Cerebellar cortex (tissue), 1 donor: Measurements from ENCODE around the gene SBF2.
"Not testable (repeated sequence)": the region's sequence is repeated elsewhere in the genome, so short reads cannot be mapped to it uniquely, and the experiment has no call there.

Experiments used
- DNase-seq: peaks from one replicate; pipeline ENCODE4 v3.0.0-alpha.2; 2015; ENCODE audit warnings: low spot score

Gene SBF2

DNA sequence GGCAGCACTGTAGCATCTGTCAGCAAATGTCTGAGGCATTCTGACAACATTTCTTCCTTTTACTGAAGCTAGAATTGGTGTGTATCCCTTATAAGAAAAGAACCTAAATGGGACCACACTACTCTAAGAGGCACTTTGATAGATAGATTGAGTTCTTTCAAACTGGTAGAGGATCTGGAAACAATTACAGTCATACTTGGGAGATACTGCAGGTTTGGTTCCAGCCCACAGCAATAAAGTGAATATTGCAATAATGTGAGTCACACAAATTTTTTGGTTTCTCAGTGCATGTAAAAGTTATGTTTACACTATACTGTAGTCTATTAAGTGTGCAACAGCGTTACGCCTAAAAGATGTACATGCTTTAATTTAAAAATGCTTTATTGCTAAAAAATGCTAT, 96.9 kb downstream of the SBF2 start:
- no peak for DNase-seq

DNA sequence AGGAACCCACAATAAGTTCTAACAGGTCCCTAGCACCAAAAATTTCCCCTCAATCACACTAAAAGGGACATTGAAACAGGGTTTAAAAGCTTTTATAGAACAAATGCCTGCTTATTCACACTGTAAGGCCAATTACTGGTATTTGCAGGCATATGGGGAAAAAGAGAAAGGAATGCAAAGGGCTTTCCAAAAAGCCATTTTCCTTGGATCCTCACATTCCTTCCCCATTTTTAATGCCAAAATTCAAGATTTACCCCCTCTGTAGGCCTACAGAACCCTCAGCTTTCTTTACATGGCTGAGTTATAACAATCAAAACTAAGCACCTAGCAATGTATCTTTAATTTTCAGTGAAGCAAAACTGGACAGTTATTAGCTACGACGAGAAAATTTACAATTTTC, 102.0 kb downstream of the SBF2 start:
- DNase-seq = no peak

DNA sequence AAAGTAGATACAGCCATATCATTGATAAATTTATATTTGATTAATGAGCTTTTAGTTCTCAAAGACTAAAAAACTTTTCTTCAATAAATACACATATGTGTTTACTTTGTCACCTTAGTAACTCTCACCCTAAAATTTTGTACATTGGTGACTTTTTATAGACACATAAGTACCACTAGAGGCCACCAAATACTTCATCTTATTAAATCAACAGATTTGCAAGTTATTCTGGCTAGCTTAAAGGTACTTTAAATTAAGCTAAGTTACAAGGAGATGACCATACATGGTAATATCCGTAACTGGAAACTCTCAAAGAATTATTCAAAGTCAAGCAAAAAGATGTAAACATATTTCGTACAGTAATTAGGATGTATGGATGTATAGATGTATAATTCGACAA, 112.2 kb downstream of the SBF2 start:
- DNase-seq = no peak

DNA sequence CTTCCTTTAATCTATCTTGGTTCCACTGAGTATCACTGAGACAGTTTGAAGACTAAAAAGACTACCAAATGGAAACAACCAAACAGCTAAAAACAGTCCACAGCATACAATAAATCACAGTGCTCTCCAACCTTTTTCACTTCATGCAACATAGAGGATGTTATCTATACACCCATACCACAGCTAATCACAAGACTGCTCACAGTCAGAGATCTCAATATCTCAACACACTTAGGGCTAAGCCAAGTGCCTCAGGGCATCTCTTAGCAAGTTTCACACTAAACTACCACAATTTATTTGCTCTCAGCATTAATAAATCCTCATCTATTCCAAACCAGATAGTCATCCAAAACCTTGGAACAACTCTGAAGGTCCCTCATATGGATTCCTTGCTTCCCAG, 129.4 kb downstream of the SBF2 start:
- no peak for DNase-seq

DNA sequence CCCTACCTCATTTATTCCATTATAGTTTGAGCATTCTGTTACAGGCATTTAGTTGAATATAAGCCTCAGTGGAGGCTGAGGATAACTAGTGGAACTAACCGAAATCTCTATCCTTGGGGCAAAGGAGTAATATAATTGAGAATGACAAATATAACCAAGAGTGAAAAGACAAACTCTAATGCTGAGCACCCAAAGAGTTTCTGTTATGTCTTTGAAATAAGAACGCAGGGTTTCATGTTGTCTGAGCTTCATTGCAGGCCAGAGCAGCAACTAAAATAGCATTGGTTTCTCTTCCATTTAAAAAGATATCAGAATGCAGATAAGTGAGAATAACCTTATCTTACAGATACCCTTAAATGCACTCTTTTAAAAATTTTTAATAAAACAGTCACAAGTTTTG, 131.8 kb downstream of the SBF2 start:
- DNase-seq = no peak

DNA sequence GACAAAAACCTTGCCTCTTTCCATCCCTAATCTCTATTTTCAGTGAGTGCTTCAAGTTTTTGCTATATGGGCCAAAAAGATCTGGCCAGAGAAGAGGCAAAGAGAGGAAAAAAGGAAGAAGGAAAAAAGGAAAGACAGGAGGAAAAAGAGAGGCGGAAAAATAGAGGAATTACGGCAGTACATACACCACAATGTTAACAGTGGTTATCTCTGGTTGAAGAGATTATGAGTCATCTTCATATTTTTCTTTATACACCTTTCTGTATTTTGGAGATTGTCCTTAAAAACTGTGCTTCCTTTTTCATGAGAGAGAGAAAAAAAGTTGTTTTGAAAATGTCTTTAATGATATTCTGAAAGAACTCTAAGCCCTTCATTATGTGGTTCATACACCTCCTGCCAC, 133.7 kb downstream of the SBF2 start:
- DNase-seq = no peak

DNA sequence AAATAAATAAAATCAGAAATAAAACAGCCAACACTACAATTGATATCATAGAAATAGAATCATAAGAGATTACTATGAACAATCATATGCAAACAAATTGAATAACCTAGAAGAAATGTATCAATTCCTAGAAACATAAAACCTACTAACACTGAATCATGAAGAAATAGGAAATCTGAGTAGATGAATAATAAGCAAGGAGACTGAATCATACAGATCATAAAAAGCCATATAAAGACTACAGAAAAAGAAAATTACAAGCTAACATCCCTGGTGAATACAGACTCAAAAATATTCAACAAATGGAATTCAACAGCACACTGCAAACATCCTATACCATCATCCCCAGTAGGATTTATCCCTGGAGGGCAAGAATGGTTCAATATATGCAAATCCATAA, 135.6 kb downstream of the SBF2 start:
- DNase-seq = no peak

DNA sequence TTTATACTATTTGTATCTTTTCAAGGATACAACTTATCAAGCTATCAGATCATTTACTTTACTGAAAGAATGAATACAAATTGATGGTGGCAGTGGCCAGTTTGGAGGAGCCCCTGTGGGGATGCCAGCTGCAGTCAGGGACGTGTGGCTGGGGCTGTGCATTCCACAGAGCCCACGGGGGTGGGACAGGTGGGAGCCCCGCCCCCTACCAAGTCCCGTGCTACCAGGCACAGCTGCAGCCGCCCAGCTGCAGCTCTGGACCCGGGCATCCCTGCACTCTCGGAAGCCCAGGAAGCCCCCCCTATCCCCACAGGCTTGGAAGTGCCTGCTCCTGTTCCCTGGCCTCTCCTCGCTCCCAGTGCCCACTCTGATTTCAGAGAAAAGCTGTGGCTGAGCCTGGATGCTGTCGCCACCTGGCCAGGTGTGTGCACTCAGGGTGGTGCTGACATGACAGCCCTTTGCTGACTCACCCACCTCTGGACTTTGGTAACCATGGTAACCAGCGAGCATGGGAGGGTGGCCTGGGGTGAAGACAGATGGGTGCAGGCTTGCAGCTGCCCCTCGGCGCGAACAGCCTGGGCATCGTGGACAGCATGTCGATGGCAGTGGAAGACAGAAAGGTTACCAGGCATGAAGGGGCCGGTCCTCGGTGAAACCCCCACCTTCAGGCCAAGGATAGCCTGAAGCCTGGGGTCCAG, 138.1 kb downstream of the SBF2 start:
- no peak for DNase-seq

DNA sequence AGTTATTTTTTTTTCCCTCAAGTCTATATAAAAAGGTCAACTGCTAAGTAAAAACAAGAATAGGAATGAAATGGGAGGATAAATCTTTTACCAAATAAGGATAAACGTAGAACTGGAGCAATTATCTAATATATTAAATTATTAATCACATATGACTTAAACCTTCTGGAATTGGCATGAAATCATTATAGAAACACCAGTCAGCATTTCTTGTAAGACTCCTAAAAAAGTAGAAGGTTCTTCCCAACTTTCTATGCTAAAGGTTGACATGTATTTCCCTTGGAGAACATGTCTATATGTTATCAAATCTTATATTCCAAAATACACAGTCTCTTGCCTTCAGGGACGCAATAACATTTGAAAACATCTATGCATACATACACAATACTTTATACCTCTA, 143.2 kb downstream of the SBF2 start:
- no peak for DNase-seq

DNA sequence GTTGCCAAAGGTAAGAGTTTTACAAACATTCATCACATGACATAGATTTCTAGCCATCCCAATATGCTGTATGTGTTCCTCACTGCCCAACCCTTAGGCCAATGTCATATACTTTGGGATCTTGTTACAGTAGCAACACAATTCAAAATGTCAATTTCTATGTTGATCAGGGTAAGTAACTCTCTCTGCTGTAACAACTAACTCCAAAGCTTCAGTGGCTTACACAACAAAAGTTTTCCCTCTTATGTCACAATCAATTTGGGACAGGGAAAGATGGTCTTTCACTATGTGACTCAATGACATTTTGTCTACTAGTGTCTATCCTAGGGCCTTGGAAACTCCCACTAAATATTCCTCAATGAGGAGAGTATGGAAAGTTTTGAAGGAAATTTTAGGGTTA, 144.5 kb downstream of the SBF2 start:
- DNase-seq = no peak

DNA sequence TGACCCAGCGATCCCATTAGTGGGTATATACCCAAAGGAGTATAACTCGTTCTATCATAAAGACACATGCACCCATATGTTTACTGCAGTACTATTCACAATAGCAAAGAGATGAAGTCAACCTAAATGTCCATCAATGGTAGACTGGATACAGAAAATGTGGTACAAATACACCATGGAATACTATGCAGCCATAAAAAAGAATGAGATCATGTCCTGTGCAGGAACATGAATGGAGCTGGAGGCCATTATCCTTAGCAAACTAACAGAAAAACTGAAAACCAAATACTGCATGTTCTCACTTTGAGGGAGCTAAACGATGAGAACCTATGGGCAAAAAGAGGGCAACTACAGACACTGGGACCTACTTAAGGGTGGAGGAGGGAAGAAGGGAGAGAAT, 146.8 kb downstream of the SBF2 start:
- DNase-seq = no peak

DNA sequence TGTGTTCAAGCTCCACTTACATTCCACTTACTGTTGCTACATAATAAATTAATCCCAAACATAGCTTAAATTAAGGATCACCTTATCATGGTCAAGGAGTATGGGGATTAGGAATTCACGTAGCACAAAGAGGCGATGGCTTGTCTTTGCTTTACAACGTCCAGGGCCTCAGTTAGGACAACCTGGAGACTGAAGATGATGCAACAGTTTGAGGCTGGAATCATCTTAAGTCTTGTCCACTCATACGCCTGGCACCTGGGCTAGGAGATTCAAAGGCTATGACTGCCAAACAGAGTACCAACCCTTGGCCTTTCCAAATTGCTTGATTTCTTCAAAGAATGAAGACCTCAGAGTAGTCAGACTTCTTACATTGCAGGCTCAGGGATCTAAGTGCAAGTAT, 149.1 kb downstream of the SBF2 start:
- no peak for DNase-seq

DNA sequence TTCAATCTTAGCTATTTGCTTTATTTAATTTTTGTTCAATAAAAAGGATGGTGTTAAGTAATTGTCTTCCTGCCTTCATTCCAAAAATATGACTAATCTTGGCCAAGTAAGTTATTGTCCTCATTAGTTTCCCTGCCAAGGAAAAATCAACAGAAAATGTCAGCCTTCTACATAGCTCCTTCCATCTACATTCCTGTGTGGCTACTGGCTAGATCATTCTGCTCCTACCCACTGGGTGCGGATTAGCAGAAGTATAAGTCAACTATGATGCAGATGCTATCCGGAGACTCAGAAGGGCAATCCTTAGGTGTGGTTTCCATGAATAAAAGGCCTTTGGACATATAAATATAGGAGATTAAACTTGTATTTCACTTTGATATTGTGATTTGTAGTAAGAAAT, 154.4 kb downstream of the SBF2 start:
- DNase-seq = no peak

DNA sequence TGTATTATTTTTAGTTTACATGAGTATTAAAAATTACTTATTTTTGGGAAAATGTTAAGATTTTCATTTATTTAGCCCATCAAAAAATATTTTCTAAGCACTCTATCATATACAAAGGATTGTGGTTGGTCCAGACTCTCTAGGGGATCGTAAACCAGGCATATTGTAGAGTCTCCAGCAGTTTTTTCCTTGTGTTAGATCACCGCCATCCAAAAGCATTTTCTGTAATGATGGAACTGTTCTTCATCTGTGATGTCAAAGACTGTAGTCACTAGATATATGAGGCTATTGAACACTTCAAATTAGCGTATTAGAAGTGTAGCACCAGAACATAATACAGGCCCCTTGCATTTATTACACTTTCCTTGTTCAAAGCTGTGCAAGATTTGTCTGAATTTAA, 154.9 kb downstream of the SBF2 start:
- no peak for DNase-seq

DNA sequence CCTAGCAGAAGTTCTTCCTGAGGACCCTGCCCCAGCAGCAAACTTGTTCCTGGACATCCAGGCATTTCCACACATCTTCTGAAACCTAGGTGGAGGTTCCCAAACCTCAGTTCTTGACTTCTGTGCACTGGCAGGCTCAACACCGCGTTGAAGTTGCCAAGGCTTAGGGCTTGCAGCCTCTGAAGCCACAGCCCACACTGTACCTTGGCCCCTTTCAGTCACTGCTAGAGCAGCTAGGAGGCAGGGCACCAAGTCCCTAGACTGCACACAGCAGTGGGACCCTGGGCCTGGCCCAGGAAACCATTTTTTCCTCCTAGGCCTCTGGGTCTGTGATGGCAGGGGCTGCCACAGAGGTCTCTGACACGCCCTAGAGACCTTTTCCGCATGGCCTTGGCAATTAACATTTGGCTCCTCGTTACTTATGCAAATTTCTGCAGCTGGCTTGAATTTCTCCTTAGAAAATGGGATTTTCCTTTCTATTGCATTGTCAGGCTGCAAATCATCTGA, 159.0 kb downstream of the SBF2 start:
- no peak for DNase-seq

DNA sequence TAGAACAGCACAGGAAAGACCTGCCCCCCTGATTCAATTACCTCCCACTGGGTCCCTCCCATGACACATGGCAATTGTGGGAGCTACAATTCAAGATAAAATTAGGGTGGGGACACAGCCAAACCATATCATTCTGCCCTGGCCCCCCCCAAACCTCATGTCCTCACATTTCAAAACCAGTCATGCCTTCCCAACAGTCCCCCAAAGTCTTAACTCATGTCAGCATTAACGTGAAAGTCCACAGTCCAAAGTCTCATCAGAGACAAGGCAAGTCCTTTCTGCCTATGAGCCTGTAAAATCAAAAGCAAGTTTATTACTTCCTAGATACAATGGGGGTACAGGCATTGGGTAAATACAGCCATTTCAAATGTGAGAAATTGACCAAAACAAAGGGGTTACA, 159.8 kb downstream of the SBF2 start:
- DNase-seq = not testable (repeated sequence)

DNA sequence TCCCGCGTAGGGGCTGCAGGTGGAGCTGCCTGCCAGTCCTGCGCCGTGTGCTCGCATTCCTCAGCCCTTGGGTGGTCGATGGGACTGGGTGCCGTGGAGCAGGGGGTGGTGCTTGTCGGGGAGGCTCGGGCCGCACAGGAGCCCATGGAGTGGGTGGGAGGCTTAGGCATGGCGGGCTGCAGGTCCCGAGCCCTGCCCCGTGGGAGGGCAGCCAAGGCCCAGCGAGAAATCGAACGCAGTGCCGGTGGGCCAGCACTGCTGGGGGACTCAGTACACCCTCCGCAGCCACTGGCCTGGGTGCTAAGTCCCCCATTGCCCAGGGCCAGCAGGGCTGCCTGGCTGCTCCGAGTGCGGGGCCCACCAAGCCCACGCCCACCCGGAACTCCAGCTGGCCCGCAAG, 160.8 kb downstream of the SBF2 start:
- DNase-seq = not testable (repeated sequence)

DNA sequence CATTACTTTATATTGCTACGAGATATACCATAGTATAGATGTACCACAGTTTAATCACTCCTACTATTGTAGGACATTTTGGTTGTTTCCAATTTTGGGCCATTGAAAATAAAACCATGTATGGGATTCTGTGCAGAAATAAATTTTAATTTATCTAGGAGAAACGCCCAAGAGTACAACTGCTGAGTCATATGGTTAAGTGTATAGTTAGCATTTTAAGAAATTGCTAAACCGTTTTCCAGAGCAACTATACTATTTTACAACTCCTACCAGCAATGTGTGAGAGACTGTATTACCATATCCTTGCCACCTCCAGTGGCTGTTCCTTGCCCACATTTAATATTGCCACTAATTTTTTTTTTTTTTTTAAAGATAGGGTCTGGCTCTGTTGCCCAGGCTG, 163.1 kb downstream of the SBF2 start:
- no peak for DNase-seq

DNA sequence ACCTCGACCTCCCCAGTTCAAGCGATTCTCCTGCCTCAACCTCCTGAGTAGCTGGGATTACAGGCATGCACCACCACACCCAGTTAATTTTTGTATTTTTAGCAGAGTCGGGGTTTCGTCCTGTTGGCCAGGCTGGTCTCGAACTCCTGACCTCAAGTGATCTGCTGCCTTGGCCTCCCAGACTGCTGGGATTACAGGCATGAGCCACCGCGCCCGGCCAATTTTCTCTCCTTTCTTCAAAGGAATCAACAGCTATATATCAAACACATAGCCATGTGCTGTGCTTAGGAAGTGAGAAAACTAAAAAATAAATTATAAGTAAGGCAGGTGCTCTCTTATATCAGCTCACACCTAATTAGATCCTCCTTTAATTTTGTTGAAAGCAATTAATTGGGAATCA, 164.8 kb downstream of the SBF2 start:
- not testable (repeated sequence) for DNase-seq

DNA sequence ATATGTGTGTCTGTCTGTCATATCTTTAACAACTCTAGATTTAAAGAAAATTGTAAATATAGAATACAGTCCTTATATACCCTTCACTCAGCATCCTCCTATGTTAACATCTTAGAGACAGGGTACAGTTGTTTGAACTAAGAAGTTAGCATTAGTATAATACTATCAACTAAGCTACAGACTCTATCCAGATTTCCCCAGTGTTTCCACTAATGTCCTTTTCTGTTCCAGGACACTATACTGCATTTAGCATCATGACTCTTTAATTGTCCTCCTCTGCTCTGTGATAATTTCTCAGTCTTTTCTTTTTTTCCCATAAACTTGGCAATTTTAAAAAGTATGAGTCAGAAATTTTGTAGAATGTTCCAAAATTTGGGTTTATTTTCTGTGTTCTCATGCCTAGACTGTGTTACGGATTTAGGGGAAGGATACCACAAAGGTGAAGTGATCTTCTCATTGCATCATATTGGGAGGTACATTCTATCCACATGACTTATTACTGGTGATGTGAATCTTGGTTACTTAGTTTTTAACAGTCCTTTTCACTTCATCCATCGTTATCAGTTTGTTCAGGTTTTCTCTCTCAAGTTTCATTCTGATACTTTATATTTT, 168.4 kb downstream of the SBF2 start:
- DNase-seq = no peak

DNA sequence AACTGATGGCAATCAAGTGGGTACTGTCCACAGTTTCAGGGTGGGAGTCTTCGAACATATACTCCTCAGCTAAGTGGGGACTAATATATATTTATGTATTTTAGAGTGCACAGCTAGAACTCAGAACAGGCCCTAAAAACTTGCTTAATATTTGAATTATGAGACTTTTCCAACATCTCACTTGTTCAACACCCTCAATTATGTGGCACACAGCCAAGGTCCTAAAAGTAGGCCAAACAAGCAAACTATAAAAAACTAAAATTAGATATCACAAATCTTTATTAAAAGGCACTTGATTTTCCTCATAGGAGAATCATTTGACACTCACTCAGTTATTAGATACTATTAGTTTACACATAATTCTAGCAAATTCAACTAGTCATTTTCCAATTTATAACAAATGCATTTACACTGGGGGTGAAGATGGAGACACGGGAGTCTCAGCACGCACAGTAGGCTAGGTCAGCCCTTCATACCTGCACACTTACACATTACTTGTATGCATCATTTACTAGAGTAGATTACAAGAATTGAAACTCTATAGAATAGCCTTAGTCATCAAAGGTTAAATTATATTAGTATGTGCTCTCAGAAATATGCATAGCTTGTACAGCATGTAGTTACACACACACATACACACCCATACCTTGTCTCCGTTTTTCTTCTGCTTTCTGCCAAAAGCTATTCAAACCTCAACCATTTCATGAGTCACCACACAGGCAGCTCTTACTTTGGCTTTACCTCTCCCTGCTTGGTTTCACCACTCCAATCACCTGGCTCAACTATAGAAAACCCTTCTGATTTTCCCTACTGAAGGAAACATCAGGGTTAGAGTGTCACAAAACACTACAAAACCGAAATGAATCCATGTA, 171.5 kb downstream of the SBF2 start:
- DNase-seq = no peak

DNA sequence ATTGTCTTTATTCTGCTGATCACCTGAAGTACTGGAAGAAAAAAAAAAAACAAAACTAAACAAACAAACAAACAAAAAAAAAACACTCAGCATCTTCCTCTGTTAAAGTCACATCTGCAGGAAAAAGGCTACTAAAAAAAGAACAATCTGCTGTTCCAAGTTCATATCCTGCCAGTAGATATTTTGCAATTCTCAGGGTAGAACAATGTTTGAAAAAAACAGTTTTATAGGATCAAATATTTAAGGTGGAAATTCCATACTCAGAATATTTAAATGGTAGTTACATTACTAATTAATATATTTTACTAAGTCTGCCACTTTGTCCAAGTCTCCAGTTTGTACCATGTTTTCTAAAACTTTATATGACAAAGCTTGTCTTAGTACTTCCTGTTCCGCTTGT, 175.2 kb downstream of the SBF2 start:
- DNase-seq = no peak

DNA sequence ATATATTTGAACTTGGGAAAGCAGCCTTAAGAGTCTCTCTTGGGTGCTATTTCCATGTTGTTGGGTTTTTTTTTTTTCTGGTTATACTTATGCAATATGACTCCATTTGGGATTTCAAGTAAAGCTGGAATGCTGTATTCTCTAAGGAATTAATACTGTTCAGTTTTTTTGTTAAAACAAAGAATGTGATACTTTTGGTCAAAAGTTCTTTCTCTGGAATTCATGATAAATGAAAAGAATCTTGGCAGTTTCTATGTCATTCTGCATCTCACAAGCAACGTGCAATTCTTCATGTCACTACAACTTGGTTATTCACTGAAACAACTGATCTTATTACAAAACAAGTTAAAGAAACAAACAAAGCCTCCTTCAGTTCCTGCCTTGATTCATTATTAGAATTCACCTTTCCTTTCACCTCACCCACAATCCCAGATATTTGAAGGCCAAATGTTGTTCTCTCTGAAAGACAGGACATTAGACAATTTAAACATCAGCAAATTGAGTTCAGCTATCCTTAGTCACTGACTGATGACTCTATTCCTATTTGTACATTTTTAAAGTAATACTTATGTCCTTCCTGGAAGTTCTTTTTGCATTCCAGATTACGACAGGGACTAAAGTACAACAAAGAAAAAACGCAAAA, 176.2 kb downstream of the SBF2 start:
- no peak for DNase-seq
